ENCODE results near the gene IFT81. TPM values are rescaled to one million over a fixed set of nuclear protein-coding genes. Genes with fewer than 3 reads are reported as not detected.
"Not testable (repeated sequence)": the region's sequence is repeated elsewhere in the genome, so short reads cannot be mapped to it uniquely, and the experiment has no call there.

The IFT81 gene
- total and polyA plus RNA-seq, 5 donors from 2014 or later: 0.10 to 0.91 (median 0.14) TPM; not detected in 1

DNA sequence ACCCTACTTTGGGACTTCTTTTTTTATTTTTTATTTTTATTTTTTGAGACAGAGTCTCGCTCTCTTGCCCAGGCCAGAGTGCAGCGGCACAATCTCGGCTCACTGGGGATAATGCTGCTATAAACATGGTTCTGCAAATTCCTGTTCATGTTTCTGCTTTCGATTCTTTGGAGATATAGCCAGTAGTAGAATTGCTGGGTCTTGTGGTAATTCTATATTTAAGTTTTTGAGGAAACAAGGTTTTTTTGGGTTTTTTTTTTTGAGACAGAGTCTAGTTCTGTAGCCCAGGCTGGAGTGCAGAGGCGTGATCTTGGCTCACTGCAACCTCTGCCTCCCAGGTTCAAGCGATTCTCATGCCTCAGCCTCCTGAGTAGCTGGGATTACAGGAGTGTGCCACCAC, 35.9 kb upstream of the IFT81 start:
- peaks cover 37% of the 10 kb centered on the region for H3K27me3 Mint-ChIP-seq
- not testable (repeated sequence) for DNase-seq; H3K4me1 Mint-ChIP-seq; H3K36me3 ChIP-seq (ENCODE audit: control insufficient read depth, insufficient read depth, low read length); H3K9me3 Mint-ChIP-seq; H3K27me3 ChIP-seq (ENCODE audit: control insufficient read depth, insufficient read depth, low read length); ATAC-seq (ENCODE audit: low read depth in 2 of 2); H3K27ac ChIP-seq (ENCODE audit: insufficient read depth, low read length, poor library complexity, severe bottlenecking); H3K4me3 ChIP-seq (ENCODE audit: low read depth, low read length); H3K4me1 ChIP-seq (ENCODE audit: control insufficient read depth, insufficient read depth, low read length, poor library complexity, severe bottlenecking); H3K36me3 Mint-ChIP-seq; H3K27ac Mint-ChIP-seq; H3K4me3 Mint-ChIP-seq; H3K9me3 ChIP-seq (ENCODE audit: control insufficient read depth in 2 of 2, low read length in 2 of 2)

DNA sequence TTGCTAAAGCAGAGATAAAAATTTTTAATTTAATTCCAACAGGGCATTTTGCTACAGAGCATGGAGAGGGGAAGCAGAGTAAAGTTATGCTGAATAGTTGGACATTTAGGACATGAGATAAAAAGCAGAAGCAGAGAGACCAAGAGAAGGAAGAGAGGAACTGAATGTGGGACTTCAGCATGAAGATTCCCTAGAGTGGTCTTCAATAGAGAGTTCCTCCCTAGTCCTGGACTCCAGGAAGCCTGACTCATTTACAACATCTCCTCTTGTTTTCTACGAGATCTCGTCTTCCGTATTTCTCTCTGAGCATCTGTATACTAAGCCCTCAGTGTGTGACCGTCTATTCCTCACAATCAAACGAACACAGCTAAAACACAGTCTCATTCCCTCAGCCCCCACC, 35.2 kb upstream of the IFT81 start:
- no peak overlapping the region for H3K27ac ChIP-seq (ENCODE audit: insufficient read depth, low read length, poor library complexity, severe bottlenecking)
- H3K4me3 ChIP-seq (ENCODE audit: low read depth, low read length): no peak overlapping the region
- no peak for ATAC-seq (ENCODE audit: low read depth in 2 of 2)
- no peak for DNase-seq
- no peak overlapping the region for H3K27ac Mint-ChIP-seq
- H3K9me3 Mint-ChIP-seq: no peaks in the 10 kb centered on the region
- no peaks in the 10 kb centered on the region for H3K4me1 ChIP-seq (ENCODE audit: control insufficient read depth, insufficient read depth, low read length, poor library complexity, severe bottlenecking)
- no peaks in the 10 kb centered on the region for H3K4me1 Mint-ChIP-seq
- no peaks in the 10 kb centered on the region for H3K36me3 ChIP-seq (ENCODE audit: control insufficient read depth, insufficient read depth, low read length)
- peaks cover 6% of the 10 kb centered on the region for H3K27me3 ChIP-seq (ENCODE audit: control insufficient read depth, insufficient read depth, low read length)
- H3K36me3 Mint-ChIP-seq: no peaks in the 10 kb centered on the region
- H3K27me3 Mint-ChIP-seq: peaks cover 37% of the 10 kb centered on the region
- no peak overlapping the region for H3K4me3 Mint-ChIP-seq
- H3K9me3 ChIP-seq (ENCODE audit: control insufficient read depth in 2 of 2, low read length in 2 of 2): no peaks in the 10 kb centered on the region

DNA sequence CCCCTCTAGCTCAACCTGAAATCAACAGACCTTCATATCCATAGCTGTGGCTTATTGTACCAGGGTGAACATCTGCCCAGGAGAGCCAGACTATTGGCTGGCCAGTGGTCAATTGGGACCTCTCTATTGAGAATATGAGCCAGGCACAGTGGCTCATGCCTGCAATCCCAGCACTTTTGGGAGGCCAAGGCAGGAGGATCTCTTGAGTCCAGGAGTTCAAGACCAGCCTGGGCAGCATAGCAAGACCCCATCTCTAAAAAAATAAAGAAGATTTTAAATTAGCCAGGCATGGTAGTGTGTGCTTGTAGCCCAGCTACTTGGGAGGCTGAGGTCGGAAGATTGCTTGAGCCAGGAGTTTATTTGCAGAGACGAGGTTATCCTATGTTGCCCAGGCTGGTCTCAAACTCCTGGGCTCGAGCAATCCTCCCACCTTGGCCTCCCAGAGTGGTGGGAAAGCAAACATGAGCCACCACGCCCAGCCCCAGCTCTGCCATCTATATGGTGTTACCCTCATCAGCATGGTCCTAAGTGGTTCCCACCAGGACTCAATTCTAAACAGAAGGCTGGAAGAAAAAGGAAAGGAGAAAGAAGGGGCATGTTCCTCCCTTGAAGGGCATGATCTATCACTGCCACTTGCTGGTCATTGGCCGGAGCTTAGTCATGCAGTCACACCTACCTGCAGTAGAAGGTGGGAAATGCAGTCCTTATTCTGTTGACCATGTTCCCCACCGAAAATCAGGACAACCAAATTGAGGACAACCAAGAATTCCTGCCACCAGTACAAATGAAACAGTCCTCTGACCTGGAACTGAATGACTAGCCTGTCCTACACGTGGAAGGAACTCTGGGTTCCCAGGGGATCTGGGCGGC, 33.7 kb upstream of the IFT81 start:
- Mint-ChIP-seq H3K4me3 (no peak overlapping the region), H3K36me3 (no peaks in the 10 kb centered on the region), H3K9me3 (peaks cover 0 to 1% (median 0%) of the 10 kb centered on the region in 7 donors), H3K27ac (no peak overlapping the region), H3K27me3 (peaks cover 37% of the 10 kb centered on the region), H3K4me1 (no peaks in the 10 kb centered on the region)
- Histone ChIP-seq H3K9me3 (ENCODE audit: control insufficient read depth in 2 of 2, low read length in 2 of 2) (no peaks in the 10 kb centered on the region), H3K36me3 (ENCODE audit: control insufficient read depth, insufficient read depth, low read length) (no peaks in the 10 kb centered on the region), H3K27ac (ENCODE audit: insufficient read depth, low read length, poor library complexity, severe bottlenecking) (no peak overlapping the region), H3K27me3 (ENCODE audit: control insufficient read depth, insufficient read depth, low read length) (peaks cover 6% of the 10 kb centered on the region), H3K4me1 (ENCODE audit: control insufficient read depth, insufficient read depth, low read length, poor library complexity, severe bottlenecking) (no peaks in the 10 kb centered on the region), H3K4me3 (ENCODE audit: low read depth, low read length) (no peak overlapping the region)
- ATAC-seq (ENCODE audit: low read depth in 2 of 2): no peak
- no peak for DNase-seq

DNA sequence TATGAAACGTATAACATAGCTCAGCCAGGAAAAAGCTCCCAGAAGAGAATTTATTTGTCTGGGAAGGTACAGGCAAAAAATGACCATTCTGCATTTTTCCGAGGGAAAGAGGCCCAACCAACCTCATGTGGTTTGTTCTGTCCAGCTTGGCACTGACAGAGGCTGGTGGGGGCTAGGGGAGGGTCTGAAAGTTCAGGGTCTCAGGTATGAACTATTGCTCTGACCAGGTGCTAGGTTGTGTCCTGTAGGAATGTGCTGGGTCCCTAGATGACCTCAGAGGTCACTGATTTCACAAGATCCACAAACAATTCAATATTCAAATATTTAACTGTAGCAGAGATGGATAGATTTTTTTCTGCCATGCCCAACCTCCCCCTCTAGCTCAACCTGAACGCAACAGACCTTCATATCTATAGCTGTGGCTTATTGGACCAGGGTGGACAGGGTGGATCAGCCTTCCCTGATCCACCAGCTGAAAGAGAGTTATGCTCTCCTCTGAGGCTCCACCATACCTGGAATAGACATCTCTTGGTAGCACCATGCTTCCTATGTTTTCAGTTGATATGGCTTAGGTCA, 32.9 kb upstream of the IFT81 start:
- DNase-seq (no peak), ATAC-seq (ENCODE audit: low read depth in 2 of 2) (no peak)
- Histone ChIP-seq H3K36me3 (ENCODE audit: control insufficient read depth, insufficient read depth, low read length) (no peaks in the 10 kb centered on the region), H3K27ac (ENCODE audit: insufficient read depth, low read length, poor library complexity, severe bottlenecking) (no peak overlapping the region), H3K27me3 (ENCODE audit: control insufficient read depth, insufficient read depth, low read length) (peaks cover 6% of the 10 kb centered on the region), H3K9me3 (ENCODE audit: control insufficient read depth in 2 of 2, low read length in 2 of 2) (no peaks in the 10 kb centered on the region), H3K4me1 (ENCODE audit: control insufficient read depth, insufficient read depth, low read length, poor library complexity, severe bottlenecking) (no peaks in the 10 kb centered on the region), H3K4me3 (ENCODE audit: low read depth, low read length) (no peak overlapping the region)
- peaks cover 37% of the 10 kb centered on the region for H3K27me3 Mint-ChIP-seq
- no peak overlapping the region for H3K27ac Mint-ChIP-seq
- no peaks in the 10 kb centered on the region for H3K4me1 Mint-ChIP-seq
- H3K4me3 Mint-ChIP-seq: no peak overlapping the region
- no peaks in the 10 kb centered on the region for H3K36me3 Mint-ChIP-seq
- H3K9me3 Mint-ChIP-seq: peaks cover 0 to 1% (median 0%) of the 10 kb centered on the region in 7 donors

DNA sequence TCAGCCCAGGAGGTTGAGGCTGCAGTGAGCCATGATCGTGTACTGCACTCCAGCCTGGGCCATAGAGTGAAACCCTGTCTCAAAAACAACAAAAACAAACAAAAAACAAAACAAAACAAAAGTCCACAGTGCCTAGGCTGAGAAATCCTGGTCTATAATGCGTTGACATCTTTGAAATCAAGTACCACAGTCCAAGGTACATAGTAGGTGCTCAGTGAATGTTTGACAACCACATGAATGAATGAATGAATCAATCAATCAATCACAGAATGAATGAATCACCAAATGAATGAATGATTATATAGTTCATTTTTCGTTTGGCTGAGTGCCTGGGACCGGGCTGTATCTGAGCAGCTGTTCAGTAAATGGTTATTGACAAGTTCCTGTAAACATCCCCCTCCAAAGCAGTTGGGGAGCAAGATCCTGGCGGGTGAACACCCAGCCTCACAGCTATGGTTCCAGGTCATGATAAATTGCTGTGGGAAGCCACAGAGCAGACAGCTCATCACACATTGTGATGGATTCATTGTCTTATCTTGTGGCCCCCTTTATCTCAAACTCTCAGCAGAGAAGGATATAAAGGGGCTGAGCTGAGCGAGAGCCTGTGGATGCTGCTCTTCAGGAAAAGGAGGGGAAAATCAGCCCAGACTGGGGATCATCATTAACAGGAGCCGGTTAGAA, 30.4 kb upstream of the IFT81 start:
- H3K36me3 ChIP-seq (ENCODE audit: control insufficient read depth, insufficient read depth, low read length): no peaks in the 10 kb centered on the region
- ATAC-seq (ENCODE audit: low read depth in 2 of 2) (no peak), DNase-seq (no peak)
- H3K27me3 ChIP-seq (ENCODE audit: control insufficient read depth, insufficient read depth, low read length): peaks cover 6% of the 10 kb centered on the region
- no peak overlapping the region for H3K4me3 Mint-ChIP-seq
- no peaks in the 10 kb centered on the region for H3K4me1 ChIP-seq (ENCODE audit: control insufficient read depth, insufficient read depth, low read length, poor library complexity, severe bottlenecking)
- peaks cover 0 to 1% (median 0%) of the 10 kb centered on the region in 7 donors for H3K9me3 Mint-ChIP-seq
- H3K4me1 Mint-ChIP-seq: no peaks in the 10 kb centered on the region
- H3K27ac ChIP-seq (ENCODE audit: insufficient read depth, low read length, poor library complexity, severe bottlenecking): no peak overlapping the region
- H3K9me3 ChIP-seq (ENCODE audit: control insufficient read depth in 2 of 2, low read length in 2 of 2): no peaks in the 10 kb centered on the region
- no peak overlapping the region for H3K27ac Mint-ChIP-seq
- H3K27me3 Mint-ChIP-seq: peaks cover 23% of the 10 kb centered on the region
- H3K4me3 ChIP-seq (ENCODE audit: low read depth, low read length): no peak overlapping the region
- no peaks in the 10 kb centered on the region for H3K36me3 Mint-ChIP-seq

DNA sequence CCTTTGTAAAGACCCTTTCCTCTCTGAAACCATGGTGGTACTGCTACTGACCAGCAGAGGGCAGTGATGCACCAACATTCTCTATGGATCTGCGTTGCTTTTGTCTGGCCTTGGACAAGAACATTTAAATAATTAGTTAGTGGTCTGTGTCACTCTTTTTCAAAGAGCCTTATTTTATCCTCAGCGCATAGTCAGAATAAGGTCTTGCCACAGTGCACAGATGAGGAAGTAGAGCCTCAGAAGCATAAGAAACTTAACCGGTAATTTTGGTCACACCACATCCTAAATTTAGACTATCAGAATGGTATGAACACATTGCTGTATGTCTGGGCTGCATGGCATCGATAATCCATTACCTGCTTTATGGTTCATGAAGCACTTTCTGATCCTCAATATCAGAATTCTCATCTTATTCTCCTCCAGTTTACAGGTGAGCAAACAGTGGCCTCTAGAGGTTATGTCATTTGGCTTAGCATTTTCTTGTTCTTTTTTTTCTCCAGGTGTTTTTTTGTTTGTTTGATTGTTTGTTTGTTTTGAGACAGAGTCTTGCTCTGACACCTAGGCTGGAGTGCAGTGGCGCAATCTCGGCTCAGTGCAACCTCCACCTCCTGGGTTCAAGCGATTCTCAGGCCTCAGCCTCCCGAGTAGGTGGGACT, 23.7 kb upstream of the IFT81 start:
- Histone ChIP-seq H3K36me3 (ENCODE audit: control insufficient read depth, insufficient read depth, low read length) (no peaks in the 10 kb centered on the region), H3K4me3 (ENCODE audit: low read depth, low read length) (peak overlapping the region; percentile 34), H3K9me3 (ENCODE audit: control insufficient read depth in 2 of 2, low read length in 2 of 2) (no peaks in the 10 kb centered on the region), H3K4me1 (ENCODE audit: control insufficient read depth, insufficient read depth, low read length, poor library complexity, severe bottlenecking) (peaks cover 3% of the 10 kb centered on the region), H3K27me3 (ENCODE audit: control insufficient read depth, insufficient read depth, low read length) (no peaks in the 10 kb centered on the region), H3K27ac (ENCODE audit: insufficient read depth, low read length, poor library complexity, severe bottlenecking) (no peak overlapping the region)
- no peaks in the 10 kb centered on the region for H3K36me3 Mint-ChIP-seq
- DNase-seq (peak; percentile 42 to 69 (median 58)), ATAC-seq (ENCODE audit: low read depth in 2 of 2) (peak; percentile 67 to 77)
- H3K9me3 Mint-ChIP-seq: no peaks in the 10 kb centered on the region
- peak overlapping the region in 1 of 3 donors; percentile 13 for H3K27ac Mint-ChIP-seq
- peaks cover 6 to 14% (median 8%) of the 10 kb centered on the region in 4 donors for H3K4me1 Mint-ChIP-seq
- H3K4me3 Mint-ChIP-seq: peak overlapping the region in 1 of 4 donors; percentile 1
- peaks cover 6% of the 10 kb centered on the region for H3K27me3 Mint-ChIP-seq

DNA sequence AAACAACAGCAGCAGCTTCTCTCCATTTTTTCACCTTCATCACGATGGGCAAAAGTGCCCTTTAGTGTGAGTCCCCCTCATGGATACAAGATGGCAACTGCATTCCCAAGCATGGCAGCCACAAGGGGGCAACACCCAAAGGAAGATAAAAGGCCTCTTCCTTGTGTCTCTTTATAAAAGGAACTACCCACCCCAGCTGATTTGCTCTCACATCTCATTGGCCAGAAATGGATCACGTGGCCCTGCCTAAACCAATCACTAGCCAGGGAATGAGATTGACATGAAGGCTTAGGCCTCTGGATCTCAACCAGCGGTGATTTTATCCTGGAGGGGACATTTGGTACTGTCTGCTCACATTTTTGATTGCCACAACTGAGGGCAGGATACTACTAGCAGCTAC, 21.9 kb upstream of the IFT81 start:
- Mint-ChIP-seq H3K4me1 (peaks cover 6 to 14% (median 8%) of the 10 kb centered on the region in 4 donors), H3K27me3 (peaks cover 6% of the 10 kb centered on the region), H3K27ac (no peak overlapping the region), H3K36me3 (no peaks in the 10 kb centered on the region), H3K9me3 (no peaks in the 10 kb centered on the region), H3K4me3 (no peak overlapping the region)
- Histone ChIP-seq H3K9me3 (ENCODE audit: control insufficient read depth in 2 of 2, low read length in 2 of 2) (no peaks in the 10 kb centered on the region), H3K4me1 (ENCODE audit: control insufficient read depth, insufficient read depth, low read length, poor library complexity, severe bottlenecking) (peaks cover 3% of the 10 kb centered on the region), H3K4me3 (ENCODE audit: low read depth, low read length) (no peak overlapping the region), H3K36me3 (ENCODE audit: control insufficient read depth, insufficient read depth, low read length) (no peaks in the 10 kb centered on the region), H3K27me3 (ENCODE audit: control insufficient read depth, insufficient read depth, low read length) (no peaks in the 10 kb centered on the region), H3K27ac (ENCODE audit: insufficient read depth, low read length, poor library complexity, severe bottlenecking) (no peak overlapping the region)
- DNase-seq (peak in 2 of 3 donors; percentile 19 to 61), ATAC-seq (ENCODE audit: low read depth in 2 of 2) (peak in 1 of 2 donors; percentile 29)

All from CD4-positive, CD25-positive, alpha-beta regulatory T cell (primary cell).